Activated naive CD8-positive, alpha-beta T cell treated with anti-CD3 and anti-CD28 coated beads for 36 hours (primary cell): ENCODE measurements around the gene CCL4. TPM values are rescaled to one million over a fixed set of nuclear protein-coding genes. Genes with fewer than 3 reads are reported as not detected.
"Not testable (repeated sequence)": the region's sequence is repeated elsewhere in the genome, so short reads cannot be mapped to it uniquely, and the experiment has no call there.

Experiments
- DNase-seq: peaks from one replicate; pipeline ENCODE4 v3.0.0; 2021
- H3K27ac Mint-ChIP-seq: one replicate; pipeline ENCODE4 v1.8.0; 2022; ENCODE audit warnings: mild to moderate bottlenecking, moderate library complexity, mixed read lengths
- H3K27me3 Mint-ChIP-seq: one replicate; pipeline ENCODE4 v1.8.0; 2022; ENCODE audit warnings: mild to moderate bottlenecking, mixed read lengths
- H3K36me3 Mint-ChIP-seq: one replicate; pipeline ENCODE4 v1.8.0; 2021; ENCODE audit warnings: mild to moderate bottlenecking, mixed read lengths
- H3K4me1 Mint-ChIP-seq: one replicate; pipeline ENCODE4 v1.8.0; 2021; ENCODE audit warnings: mixed read lengths
- H3K4me3 Mint-ChIP-seq: one replicate; pipeline ENCODE4 v1.8.0; 2022; ENCODE audit warnings: mild to moderate bottlenecking, moderate library complexity, mixed read lengths
- H3K9me3 Mint-ChIP-seq: one replicate; pipeline ENCODE4 v1.8.0; 2022; ENCODE audit warnings: mixed read lengths
- total RNA-seq, 2 experiments: library from RNA; stranded (reverse); gene quantifications; one replicate each; pipeline ENCODE4 v1.2.3, GENCODE V29; 2021

The CCL4 gene
- total RNA-seq, 2 experiments from 2014 or later, result 43.7 to 49.4 TPM

GRCh38 chr17:36118477-36119353 is 15.1 kb downstream of the CCL4 start:
- peaks cover 24% of the 10 kb centered on the region for H3K27me3 Mint-ChIP-seq
- no peak for DNase-seq
- peak overlapping the region; percentile 70 for H3K27ac Mint-ChIP-seq
- H3K4me1 Mint-ChIP-seq, result peaks cover 27% of the 10 kb centered on the region
- no peak overlapping the region for H3K4me3 Mint-ChIP-seq
- H3K36me3 Mint-ChIP-seq, result peaks cover 2% of the 10 kb centered on the region
- H3K9me3 Mint-ChIP-seq, result peaks cover 6% of the 10 kb centered on the region

GRCh38 chr17:36120221-36120620 is 16.6 kb downstream of the CCL4 start:
- Mint-ChIP-seq H3K27ac (no peak overlapping the region), H3K36me3 (peaks cover 2% of the 10 kb centered on the region), H3K4me1 (peaks cover 27% of the 10 kb centered on the region)

GRCh38 chr17:36121099-36121498 is 17.5 kb downstream of the CCL4 start:
- H3K27ac Mint-ChIP-seq, result not testable (repeated sequence)

More at GRCh38 chr17:36120221-36120620, 16.6 kb downstream of the CCL4 start:
- Mint-ChIP-seq H3K9me3 (peaks cover 2% of the 10 kb centered on the region), H3K4me3 (no peak overlapping the region), H3K27me3 (peaks cover 24% of the 10 kb centered on the region)
- DNase-seq, result no peak

GRCh38 chr17:36123431-36123830 is 19.8 kb downstream of the CCL4 start:
- no peak for DNase-seq
- H3K27me3 Mint-ChIP-seq, result peaks cover 34% of the 10 kb centered on the region
- H3K36me3 Mint-ChIP-seq, result peaks cover 5% of the 10 kb centered on the region
- H3K4me3 Mint-ChIP-seq, result no peak overlapping the region
- H3K4me1 Mint-ChIP-seq, result peaks cover 15% of the 10 kb centered on the region
- H3K27ac Mint-ChIP-seq, result no peak overlapping the region
- peaks cover 15% of the 10 kb centered on the region for H3K9me3 Mint-ChIP-seq

More at GRCh38 chr17:36121099-36121498, 17.5 kb downstream of the CCL4 start:
- DNase-seq, H3K36me3 Mint-ChIP-seq, H3K4me3 Mint-ChIP-seq, H3K9me3 Mint-ChIP-seq: not testable (repeated sequence)
- H3K4me1 Mint-ChIP-seq, result peaks cover 27% of the 10 kb centered on the region
- H3K27me3 Mint-ChIP-seq, result peaks cover 28% of the 10 kb centered on the region

GRCh38 chr17:36124879-36125824 is 21.5 kb downstream of the CCL4 start:
- no peak for DNase-seq
- H3K4me3 Mint-ChIP-seq, result no peak overlapping the region
- peaks cover 3% of the 10 kb centered on the region for H3K36me3 Mint-ChIP-seq
- H3K4me1 Mint-ChIP-seq, result peaks cover 8% of the 10 kb centered on the region
- peaks cover 30% of the 10 kb centered on the region for H3K27me3 Mint-ChIP-seq
- no peak overlapping the region for H3K27ac Mint-ChIP-seq
- peaks cover 13% of the 10 kb centered on the region for H3K9me3 Mint-ChIP-seq

- no peak overlapping the region for H3K4me3 Mint-ChIP-seq
- H3K27ac Mint-ChIP-seq, result no peak overlapping the region
- peaks cover 12% of the 10 kb centered on the region for H3K9me3 Mint-ChIP-seq
- no peak for DNase-seq
- peaks cover 3% of the 10 kb centered on the region for H3K36me3 Mint-ChIP-seq
- H3K4me1 Mint-ChIP-seq, result peaks cover 3% of the 10 kb centered on the region
- H3K27me3 Mint-ChIP-seq, result peaks cover 23% of the 10 kb centered on the region
These were observed 23.7 kb downstream of the CCL4 start for GRCh38 chr17:36127199-36127893.

GRCh38 chr17:36127911-36128310 is 24.3 kb downstream of the CCL4 start:
- peaks cover 3% of the 10 kb centered on the region for H3K4me1 Mint-ChIP-seq
- no peak overlapping the region for H3K27ac Mint-ChIP-seq
- peaks cover 12% of the 10 kb centered on the region for H3K9me3 Mint-ChIP-seq
- H3K4me3 Mint-ChIP-seq, result no peak overlapping the region
- no peak for DNase-seq
- peaks cover 3% of the 10 kb centered on the region for H3K36me3 Mint-ChIP-seq
- H3K27me3 Mint-ChIP-seq, result peaks cover 19% of the 10 kb centered on the region

GRCh38 chr17:36128411-36128978 is 24.9 kb downstream of the CCL4 start:
- Mint-ChIP-seq H3K4me1 (peaks cover 3% of the 10 kb centered on the region), H3K27me3 (peaks cover 15% of the 10 kb centered on the region), H3K9me3 (peaks cover 12% of the 10 kb centered on the region), H3K27ac (no peak overlapping the region), H3K4me3 (no peak overlapping the region), H3K36me3 (peaks cover 3% of the 10 kb centered on the region)
- DNase-seq, result no peak

- H3K4me3 Mint-ChIP-seq, result no peak overlapping the region
- peaks cover 12% of the 10 kb centered on the region for H3K9me3 Mint-ChIP-seq
- peaks cover 19% of the 10 kb centered on the region for H3K27me3 Mint-ChIP-seq
- peaks cover 3% of the 10 kb centered on the region for H3K36me3 Mint-ChIP-seq
- no peak for DNase-seq
- H3K4me1 Mint-ChIP-seq, result peaks cover 3% of the 10 kb centered on the region
- no peak overlapping the region for H3K27ac Mint-ChIP-seq
These were observed 26.0 kb downstream of the CCL4 start for GRCh38 chr17:36129616-36130015.

GRCh38 chr17:36130346-36130745 is 26.7 kb downstream of the CCL4 start:
- H3K4me1 Mint-ChIP-seq, result peaks cover 3% of the 10 kb centered on the region
- H3K9me3 Mint-ChIP-seq, result peaks cover 12% of the 10 kb centered on the region
- H3K36me3 Mint-ChIP-seq, result peaks cover 3% of the 10 kb centered on the region
- H3K27me3 Mint-ChIP-seq, result peaks cover 24% of the 10 kb centered on the region
- no peak overlapping the region for H3K4me3 Mint-ChIP-seq
- no peak overlapping the region for H3K27ac Mint-ChIP-seq
- DNase-seq, result no peak

GRCh38 chr17:36131421-36131820 is 27.8 kb downstream of the CCL4 start:
- H3K27me3 Mint-ChIP-seq, result peaks cover 20% of the 10 kb centered on the region
- no peak overlapping the region for H3K4me3 Mint-ChIP-seq
- no peak for DNase-seq
- H3K9me3 Mint-ChIP-seq, result peaks cover 2% of the 10 kb centered on the region
- H3K36me3 Mint-ChIP-seq, result no peaks in the 10 kb centered on the region
- H3K27ac Mint-ChIP-seq, result no peak overlapping the region
- peaks cover 11% of the 10 kb centered on the region for H3K4me1 Mint-ChIP-seq

GRCh38 chr17:36131931-36132330 is 28.3 kb downstream of the CCL4 start:
- Mint-ChIP-seq H3K27me3 (peaks cover 20% of the 10 kb centered on the region), H3K27ac (no peak overlapping the region), H3K4me1 (peaks cover 12% of the 10 kb centered on the region)

GRCh38 chr17:36132421-36132831 is 28.8 kb downstream of the CCL4 start:
- Mint-ChIP-seq H3K27me3 (peaks cover 20% of the 10 kb centered on the region), H3K9me3 (peaks cover 3% of the 10 kb centered on the region), H3K27ac (no peak overlapping the region)

More at GRCh38 chr17:36131931-36132330, 28.3 kb downstream of the CCL4 start:
- no peaks in the 10 kb centered on the region for H3K36me3 Mint-ChIP-seq
- H3K4me3 Mint-ChIP-seq, result no peak overlapping the region
- no peak for DNase-seq
- H3K9me3 Mint-ChIP-seq, result no peaks in the 10 kb centered on the region

GRCh38 chr17:36133602-36134236 is 30.1 kb downstream of the CCL4 start:
- peaks cover 4% of the 10 kb centered on the region for H3K9me3 Mint-ChIP-seq
- no peak for DNase-seq
- H3K4me3 Mint-ChIP-seq, result no peak overlapping the region
- H3K36me3 Mint-ChIP-seq, result peaks cover 3% of the 10 kb centered on the region
- H3K27me3 Mint-ChIP-seq, result peaks cover 14% of the 10 kb centered on the region
- no peak overlapping the region for H3K27ac Mint-ChIP-seq
- peaks cover 9% of the 10 kb centered on the region for H3K4me1 Mint-ChIP-seq

More at GRCh38 chr17:36132421-36132831, 28.8 kb downstream of the CCL4 start:
- peaks cover 12% of the 10 kb centered on the region for H3K4me1 Mint-ChIP-seq
- H3K4me3 Mint-ChIP-seq, result no peak overlapping the region
- DNase-seq, result no peak
- H3K36me3 Mint-ChIP-seq, result peaks cover 3% of the 10 kb centered on the region
